Chondrocyte (in vitro differentiated cells): ENCODE data around the gene SP4. TPM values are rescaled to one million over a fixed set of nuclear protein-coding genes. Genes with fewer than 3 reads are reported as not detected.

Source experiments
- DNase-seq: peaks from one replicate; pipeline ENCODE4 v3.0.0; 2021; ENCODE audit warnings: mixed read lengths, low spot score
- H3K27ac Mint-ChIP-seq: one replicate; pipeline ENCODE4 v1.8.0; 2021; ENCODE audit warnings: mild to moderate bottlenecking, moderate library complexity, mixed read lengths; ENCODE audit not compliant: unreplicated experiment
- H3K27me3 Mint-ChIP-seq: 2 replicates; pipeline ENCODE4 v1.8.0; 2021; ENCODE audit warnings: low read depth, mixed read lengths
- H3K36me3 Mint-ChIP-seq: 2 replicates; pipeline ENCODE4 v1.8.0; 2021; ENCODE audit warnings: low read depth, mixed read lengths
- H3K4me1 Mint-ChIP-seq: 2 replicates; pipeline ENCODE4 v1.8.0; 2021; ENCODE audit warnings: low read depth, mild to moderate bottlenecking, mixed read lengths
- H3K4me3 Mint-ChIP-seq: one replicate; pipeline ENCODE4 v1.8.0; 2021; ENCODE audit warnings: mild to moderate bottlenecking, moderate library complexity, mixed read lengths; ENCODE audit not compliant: unreplicated experiment
- H3K9me3 Mint-ChIP-seq: 2 replicates; pipeline ENCODE4 v1.8.0; 2021; ENCODE audit warnings: low read depth, mixed read lengths
- total RNA-seq: library from RNA; stranded (reverse); gene quantifications from 3 replicates; pipeline ENCODE4 v1.2.1, GENCODE V29; 2021
- TF ChIP-seq, protein P1 (sequence below): fragments of 200-600 bp; sonication (generic); IDR thresholded peaks from 2 replicates; pipeline ENCODE4 v1.5.0; 2021; ENCODE audit warnings: antibody characterized with exemption, mild to moderate bottlenecking, moderate library complexity

The SP4 gene
- total RNA-seq, 1 donor from 2014 or later, result 5.7 TPM

DNA sequence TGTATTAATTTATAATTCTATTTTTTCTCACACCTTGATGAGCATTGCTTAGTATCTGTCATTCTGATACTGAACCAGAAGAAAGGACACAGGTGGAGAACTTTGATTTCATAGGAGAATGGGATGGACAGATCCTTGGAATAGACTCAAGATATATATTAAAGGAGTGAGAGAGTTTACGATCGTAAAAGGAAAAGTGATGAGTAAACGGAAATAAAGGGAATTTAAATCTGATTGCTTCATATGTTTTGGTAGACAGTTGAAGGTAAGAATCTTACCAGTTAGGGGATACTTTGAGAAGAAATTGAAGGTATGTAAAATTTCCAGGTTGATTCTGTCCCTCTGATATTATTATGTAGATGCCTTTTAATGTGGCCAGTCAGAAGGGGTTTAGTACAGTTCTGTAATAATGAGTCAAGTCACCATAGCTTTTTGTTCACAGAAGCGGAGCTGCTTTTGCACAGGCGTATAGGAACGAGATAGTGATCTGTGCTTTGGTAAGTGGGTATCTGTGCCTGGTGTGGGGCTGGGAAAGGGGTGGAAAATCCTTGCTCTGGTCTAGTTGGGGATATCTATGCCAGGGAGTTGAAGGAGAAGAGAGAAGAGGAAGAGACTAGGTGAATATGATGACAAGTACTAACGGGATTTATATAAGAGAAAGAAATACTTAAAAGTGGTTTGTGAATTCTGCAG lies 15.4 kb downstream of the SP4 start:
- H3K4me3 Mint-ChIP-seq, result no peak overlapping the region
- no peaks in the 10 kb centered on the region for H3K27me3 Mint-ChIP-seq
- no peak for DNase-seq
- TF ChIP-seq, protein P1, sequence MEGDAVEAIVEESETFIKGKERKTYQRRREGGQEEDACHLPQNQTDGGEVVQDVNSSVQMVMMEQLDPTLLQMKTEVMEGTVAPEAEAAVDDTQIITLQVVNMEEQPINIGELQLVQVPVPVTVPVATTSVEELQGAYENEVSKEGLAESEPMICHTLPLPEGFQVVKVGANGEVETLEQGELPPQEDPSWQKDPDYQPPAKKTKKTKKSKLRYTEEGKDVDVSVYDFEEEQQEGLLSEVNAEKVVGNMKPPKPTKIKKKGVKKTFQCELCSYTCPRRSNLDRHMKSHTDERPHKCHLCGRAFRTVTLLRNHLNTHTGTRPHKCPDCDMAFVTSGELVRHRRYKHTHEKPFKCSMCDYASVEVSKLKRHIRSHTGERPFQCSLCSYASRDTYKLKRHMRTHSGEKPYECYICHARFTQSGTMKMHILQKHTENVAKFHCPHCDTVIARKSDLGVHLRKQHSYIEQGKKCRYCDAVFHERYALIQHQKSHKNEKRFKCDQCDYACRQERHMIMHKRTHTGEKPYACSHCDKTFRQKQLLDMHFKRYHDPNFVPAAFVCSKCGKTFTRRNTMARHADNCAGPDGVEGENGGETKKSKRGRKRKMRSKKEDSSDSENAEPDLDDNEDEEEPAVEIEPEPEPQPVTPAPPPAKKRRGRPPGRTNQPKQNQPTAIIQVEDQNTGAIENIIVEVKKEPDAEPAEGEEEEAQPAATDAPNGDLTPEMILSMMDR, result no peak
- H3K9me3 Mint-ChIP-seq, result no peaks in the 10 kb centered on the region
- no peak overlapping the region for H3K27ac Mint-ChIP-seq
- H3K4me1 Mint-ChIP-seq, result no peaks in the 10 kb centered on the region
- no peaks in the 10 kb centered on the region for H3K36me3 Mint-ChIP-seq

DNA sequence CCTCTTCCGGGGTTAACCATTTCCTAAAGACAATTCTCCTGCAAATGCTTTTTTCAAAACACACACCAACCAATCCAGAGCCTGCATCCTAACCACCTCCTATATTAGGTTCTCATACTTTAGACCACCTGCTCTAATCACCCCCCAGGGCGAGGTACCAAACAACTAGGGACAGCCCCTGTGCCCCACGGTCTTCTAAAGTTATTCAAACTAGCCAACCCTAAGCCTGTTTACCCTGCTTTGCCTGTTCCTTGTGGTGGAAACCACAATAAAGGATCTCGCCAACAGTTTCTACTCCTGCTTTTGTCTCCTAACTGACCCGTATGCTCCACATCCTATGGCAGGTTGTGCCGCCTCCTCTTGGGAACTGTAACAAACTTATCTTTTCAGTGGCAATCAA lies 21.1 kb downstream of the SP4 start:
- H3K27ac Mint-ChIP-seq, result no peak overlapping the region
- DNase-seq, result no peak
- H3K27me3 Mint-ChIP-seq, result no peaks in the 10 kb centered on the region
- H3K4me3 Mint-ChIP-seq, result no peak overlapping the region
- no peaks in the 10 kb centered on the region for H3K4me1 Mint-ChIP-seq
- H3K9me3 Mint-ChIP-seq, result peaks cover 5% of the 10 kb centered on the region
- H3K36me3 Mint-ChIP-seq, result peaks cover 2% of the 10 kb centered on the region
- TF ChIP-seq, protein P1, result no peak

DNA sequence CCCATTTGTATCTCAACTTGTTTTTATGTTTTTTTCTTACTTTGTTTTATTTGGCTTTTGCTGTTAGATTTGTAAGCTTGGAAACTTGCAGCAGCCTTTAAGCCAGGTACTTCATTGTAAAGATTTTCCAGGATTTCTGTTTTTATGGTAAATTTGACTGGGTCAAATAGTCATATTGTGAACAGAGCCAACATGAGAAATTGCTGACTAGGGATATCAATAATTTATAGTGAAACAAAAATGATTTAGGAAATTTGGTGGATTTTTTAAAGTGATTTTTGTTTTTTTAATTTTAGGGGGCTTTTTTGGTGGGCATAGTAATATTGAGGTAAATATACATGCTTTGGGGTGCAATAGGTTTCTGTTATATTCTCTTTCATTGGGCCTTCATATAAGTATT lies 22.2 kb downstream of the SP4 start:
- DNase-seq, result no peak
- no peaks in the 10 kb centered on the region for H3K4me1 Mint-ChIP-seq
- H3K36me3 Mint-ChIP-seq, result peaks cover 4% of the 10 kb centered on the region
- H3K27me3 Mint-ChIP-seq, result no peaks in the 10 kb centered on the region
- no peak overlapping the region for H3K27ac Mint-ChIP-seq
- peaks cover 8% of the 10 kb centered on the region for H3K9me3 Mint-ChIP-seq
- no peak overlapping the region for H3K4me3 Mint-ChIP-seq
- TF ChIP-seq, protein P1, result no peak

DNA sequence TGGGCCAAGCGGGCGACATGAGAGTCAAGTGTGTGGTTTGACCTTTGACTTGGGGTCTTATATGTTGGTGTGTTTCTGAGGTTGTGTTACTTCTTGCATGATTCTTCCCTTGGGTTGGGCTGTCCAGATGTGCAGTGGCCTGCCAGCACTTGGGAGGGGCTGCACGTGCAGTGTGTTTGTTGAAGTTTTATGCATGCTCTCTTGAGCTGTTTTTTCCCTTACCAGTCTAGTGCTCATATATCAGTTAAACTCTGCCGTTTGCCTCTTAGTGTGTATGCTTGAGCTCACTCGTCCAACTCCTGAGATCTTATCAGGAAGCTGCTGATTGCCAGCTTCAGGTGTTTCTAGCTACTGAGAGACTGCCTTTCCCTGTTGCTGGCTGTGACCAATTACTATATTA lies 23.1 kb downstream of the SP4 start:
- H3K4me1 Mint-ChIP-seq, result no peaks in the 10 kb centered on the region
- H3K4me3 Mint-ChIP-seq, result no peak overlapping the region
- no peaks in the 10 kb centered on the region for H3K27me3 Mint-ChIP-seq
- DNase-seq, result no peak
- TF ChIP-seq, protein P1, result no peak
- H3K9me3 Mint-ChIP-seq, result peaks cover 11% of the 10 kb centered on the region
- no peak overlapping the region for H3K27ac Mint-ChIP-seq
- H3K36me3 Mint-ChIP-seq, result peaks cover 4% of the 10 kb centered on the region

DNA sequence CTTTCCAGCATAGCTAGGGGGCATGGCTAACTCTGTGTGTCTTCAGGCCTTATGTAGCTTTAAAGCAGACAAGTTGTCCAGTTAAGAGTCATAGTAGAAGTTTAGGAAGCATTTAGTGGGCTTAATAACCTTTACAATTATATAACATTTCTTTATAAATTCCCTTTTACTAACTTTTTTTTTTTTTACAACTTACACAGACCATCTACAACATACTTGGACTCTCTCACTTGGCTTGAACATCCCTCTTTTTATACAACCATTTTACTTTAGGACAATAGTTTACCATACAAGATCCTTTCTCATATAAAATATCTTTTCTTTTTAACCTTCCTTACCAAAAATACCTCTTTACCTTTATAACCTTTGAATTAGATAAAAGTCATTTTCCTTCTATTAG lies 26.3 kb downstream of the SP4 start:
- H3K27ac Mint-ChIP-seq, result no peak overlapping the region
- no peaks in the 10 kb centered on the region for H3K27me3 Mint-ChIP-seq
- H3K4me3 Mint-ChIP-seq, result no peak overlapping the region
- H3K4me1 Mint-ChIP-seq, result peaks cover 3% of the 10 kb centered on the region
- peaks cover 4% of the 10 kb centered on the region for H3K36me3 Mint-ChIP-seq
- TF ChIP-seq, protein P1, result no peak
- DNase-seq, result no peak
- H3K9me3 Mint-ChIP-seq, result peaks cover 11% of the 10 kb centered on the region
